IPS DF 4.7 (cell line): ENCODE results near the gene CCSER1.

ENCODE experiments used
- DNase-seq: peaks from one replicate; pipeline ENCODE4 v3.0.0-alpha.2; 2013; ENCODE audit warnings: low spot score; ENCODE audit errors: extremely low read depth

CCSER1 gene

GRCh38 chr4:91630054-91630453, 1502.9 kb downstream of the CCSER1 start:
- DNase-seq, result no peak

GRCh38 chr4:91630764-91631163, 1503.6 kb downstream of the CCSER1 start:
- DNase-seq, result no peak

GRCh38 chr4:91631335-91631734, 1504.1 kb downstream of the CCSER1 start:
- no peak for DNase-seq

- DNase-seq, result no peak
Observed at GRCh38 chr4:91636083-91636482, 1508.9 kb downstream of the CCSER1 start.
